ENCODE data around the gene DRAM2. TPM values are rescaled to one million over a fixed set of nuclear protein-coding genes. Genes with fewer than 3 reads are reported as not detected.

Gene DRAM2
- total RNA-seq, 2 donors from 2014 or later = 11.9 to 27.5 TPM

GRCh38 chr1:111179968-111180533, 40.2 kb upstream of the DRAM2 start:
- peaks cover 0 to 4% of the 10 kb centered on the region in 2 donors for H3K36me3 ChIP-seq (replicated peaks in 1 of 2; ENCODE audit: insufficient read depth in 1 of 2, low read depth in 2 of 2)
- H3K9me3 ChIP-seq = no peaks in the 10 kb centered on the region
- H3K27me3 ChIP-seq = no peaks in the 10 kb centered on the region
- H3K4me3 ChIP-seq = no peak overlapping the region
- H3K4me1 ChIP-seq = no peaks in the 10 kb centered on the region
- intact Hi-C loops (cut with DNase I) = no loop called here
- no peak for DNase-seq
- no peak for TF ChIP-seq POLR2A (IDR thresholded peaks at IDR 0.05)
- ATAC-seq = no peak
- H3K27ac ChIP-seq = no peak overlapping the region

- Histone ChIP-seq H3K4me3 (no peak overlapping the region), H3K4me1 (no peaks in the 10 kb centered on the region), H3K27me3 (no peaks in the 10 kb centered on the region), H3K27ac (no peak overlapping the region), H3K9me3 (no peaks in the 10 kb centered on the region), H3K36me3 (replicated peaks in 1 of 2; ENCODE audit: insufficient read depth in 1 of 2, low read depth in 2 of 2) (peaks cover 0 to 4% of the 10 kb centered on the region in 2 donors)
- intact Hi-C loops (cut with DNase I) = no loop called here
- no peak for TF ChIP-seq POLR2A (IDR thresholded peaks at IDR 0.05)
- DNase-seq = no peak
- ATAC-seq = no peak
- 44 to 54% methylated on average over 1 of the region's 1 CpG for WGBS, 2 donors
Observed at GRCh38 chr1:111176678-111177077, 36.8 kb upstream of the DRAM2 start.

- Histone ChIP-seq H3K9me3 (no peaks in the 10 kb centered on the region), H3K4me3 (no peak overlapping the region), H3K4me1 (no peaks in the 10 kb centered on the region), H3K36me3 (replicated peaks in 1 of 2; ENCODE audit: insufficient read depth in 1 of 2, low read depth in 2 of 2) (peaks cover 0 to 4% of the 10 kb centered on the region in 2 donors), H3K27me3 (no peaks in the 10 kb centered on the region), H3K27ac (no peak overlapping the region)
- intact Hi-C loops (cut with DNase I) = no loop called here
- DNase-seq (no peak), ATAC-seq (no peak)
- TF ChIP-seq POLR2A (IDR thresholded peaks at IDR 0.05) = no peak
- TF ChIP-seq CTCF (IDR thresholded peaks at IDR 0.05) = no peak
- 91 to 96% methylated on average over 3 of the region's 3 CpGs for WGBS, 2 donors
Observed at GRCh38 chr1:111175349-111175748, 35.5 kb upstream of the DRAM2 start.

- no peak overlapping the region for H3K4me3 ChIP-seq
- no peak for ATAC-seq
- H3K4me1 ChIP-seq = peaks cover 8% of the 10 kb centered on the region
- DNase-seq = no peak
- H3K36me3 ChIP-seq (replicated peaks in 1 of 2; ENCODE audit: insufficient read depth in 1 of 2, low read depth in 2 of 2) = peaks cover 0 to 4% of the 10 kb centered on the region in 2 donors
- no peaks in the 10 kb centered on the region for H3K9me3 ChIP-seq
- no peaks in the 10 kb centered on the region for H3K27me3 ChIP-seq
- no peak overlapping the region for H3K27ac ChIP-seq
- intact Hi-C loops (cut with DNase I) = no loop called here
- no peak for TF ChIP-seq POLR2A (IDR thresholded peaks at IDR 0.05)
Observed at GRCh38 chr1:111174070-111174469, 34.2 kb upstream of the DRAM2 start.

GRCh38 chr1:111172463-111172862, 32.6 kb upstream of the DRAM2 start:
- H3K27ac ChIP-seq = no peak overlapping the region
- intact Hi-C loops (cut with DNase I) = no loop called here
- DNase-seq = no peak

GRCh38 chr1:111164151-111164550, 24.3 kb upstream of the DRAM2 start:
- DNase-seq = no peak
- no peaks in the 10 kb centered on the region for H3K9me3 ChIP-seq
- H3K27me3 ChIP-seq = no peaks in the 10 kb centered on the region
- ATAC-seq = no peak
- 94 to 96% methylated on average over 2 of the region's 2 CpGs for WGBS, 2 donors
- TF ChIP-seq POLR2A (IDR thresholded peaks at IDR 0.05) (no peak), CTCF (IDR thresholded peaks at IDR 0.05) (no peak)
- H3K4me1 ChIP-seq = peaks cover 11% of the 10 kb centered on the region
- H3K4me3 ChIP-seq = no peak overlapping the region
- intact Hi-C loops (cut with DNase I) = no loop called here
- H3K36me3 ChIP-seq (replicated peaks in 1 of 2; ENCODE audit: insufficient read depth in 1 of 2, low read depth in 2 of 2) = no peaks in the 10 kb centered on the region
- H3K27ac ChIP-seq = no peak overlapping the region

More at GRCh38 chr1:111172463-111172862, 32.6 kb upstream of the DRAM2 start:
- no peaks in the 10 kb centered on the region for H3K27me3 ChIP-seq
- ATAC-seq = no peak
- TF ChIP-seq POLR2A (IDR thresholded peaks at IDR 0.05) (no peak), CTCF (IDR thresholded peaks at IDR 0.05) (no peak)
- no peak overlapping the region for H3K4me3 ChIP-seq
- no peaks in the 10 kb centered on the region for H3K9me3 ChIP-seq
- H3K4me1 ChIP-seq = peaks cover 11% of the 10 kb centered on the region
- peaks cover 0 to 4% of the 10 kb centered on the region in 2 donors for H3K36me3 ChIP-seq (replicated peaks in 1 of 2; ENCODE audit: insufficient read depth in 1 of 2, low read depth in 2 of 2)
